D721Med (cell line): Measurements from ENCODE around the gene ZC3H11A.
"Not testable (repeated sequence)": the region's sequence is repeated elsewhere in the genome, so short reads cannot be mapped to it uniquely, and the experiment has no call there.

Experiments used
- DNase-seq: peaks from one replicate; pipeline ENCODE4 v3.0.0; 2011; ENCODE audit warnings: low spot score; ENCODE audit not compliant: insufficient read length
- FAIRE-seq: peaks from 2 replicates; lab custom pipeline; 2011; peaks lifted over from hg19 to GRCh38; lab: Jason Lieb, UNC
- TF ChIP-seq, protein P1 (sequence below): IDR thresholded peaks from 2 replicates; pipeline ENCODE4 v1.5.1; 2012; ENCODE audit warnings: mild to moderate bottlenecking, control low read depth; ENCODE audit not compliant: insufficient read depth; ENCODE audit errors: missing control alignments

The ZC3H11A gene

DNA sequence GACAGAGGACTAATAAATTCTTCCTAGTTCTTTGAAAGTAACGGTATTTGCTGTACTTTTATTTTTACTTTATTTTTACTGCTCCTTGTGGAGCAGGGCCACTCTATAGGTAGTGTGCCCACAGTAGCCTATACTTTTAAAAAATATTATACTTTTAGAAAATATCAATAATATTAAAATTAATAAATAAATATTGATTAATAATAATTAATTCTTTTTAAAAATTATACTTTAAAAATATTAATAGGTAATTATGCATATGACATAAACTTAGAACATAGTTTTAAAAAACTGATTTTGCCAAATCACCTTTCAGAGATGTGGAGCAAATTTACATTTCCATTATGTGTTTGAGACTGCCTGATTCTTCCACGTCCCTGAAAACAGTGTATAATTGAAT is 30.8 kb downstream of the ZC3H11A start:
- no peak for FAIRE-seq
- no peak for DNase-seq
- TF ChIP-seq, protein P1, sequence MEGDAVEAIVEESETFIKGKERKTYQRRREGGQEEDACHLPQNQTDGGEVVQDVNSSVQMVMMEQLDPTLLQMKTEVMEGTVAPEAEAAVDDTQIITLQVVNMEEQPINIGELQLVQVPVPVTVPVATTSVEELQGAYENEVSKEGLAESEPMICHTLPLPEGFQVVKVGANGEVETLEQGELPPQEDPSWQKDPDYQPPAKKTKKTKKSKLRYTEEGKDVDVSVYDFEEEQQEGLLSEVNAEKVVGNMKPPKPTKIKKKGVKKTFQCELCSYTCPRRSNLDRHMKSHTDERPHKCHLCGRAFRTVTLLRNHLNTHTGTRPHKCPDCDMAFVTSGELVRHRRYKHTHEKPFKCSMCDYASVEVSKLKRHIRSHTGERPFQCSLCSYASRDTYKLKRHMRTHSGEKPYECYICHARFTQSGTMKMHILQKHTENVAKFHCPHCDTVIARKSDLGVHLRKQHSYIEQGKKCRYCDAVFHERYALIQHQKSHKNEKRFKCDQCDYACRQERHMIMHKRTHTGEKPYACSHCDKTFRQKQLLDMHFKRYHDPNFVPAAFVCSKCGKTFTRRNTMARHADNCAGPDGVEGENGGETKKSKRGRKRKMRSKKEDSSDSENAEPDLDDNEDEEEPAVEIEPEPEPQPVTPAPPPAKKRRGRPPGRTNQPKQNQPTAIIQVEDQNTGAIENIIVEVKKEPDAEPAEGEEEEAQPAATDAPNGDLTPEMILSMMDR = no peak

- no peak for DNase-seq
- no peak for FAIRE-seq
- TF ChIP-seq, protein P1 = no peak
Measured at GRCh38 chr1:203828002-203828401, 32.6 kb downstream of the ZC3H11A start.

- TF ChIP-seq, protein P1 = no peak
- DNase-seq (no peak), FAIRE-seq (no peak)
Measured at GRCh38 chr1:203828503-203828902, 33.1 kb downstream of the ZC3H11A start.

- not testable (repeated sequence) for FAIRE-seq, DNase-seq
Measured at GRCh38 chr1:203829247-203829646, 33.8 kb downstream of the ZC3H11A start.

- FAIRE-seq (no peak), DNase-seq (no peak)
- TF ChIP-seq, protein P1 = no peak
Measured at GRCh38 chr1:203835476-203835875, 40.1 kb downstream of the ZC3H11A start.

GRCh38 chr1:203839081-203839480 is 43.7 kb downstream of the ZC3H11A start:
- DNase-seq (no peak), FAIRE-seq (no peak)
- TF ChIP-seq, protein P1 = no peak

DNA sequence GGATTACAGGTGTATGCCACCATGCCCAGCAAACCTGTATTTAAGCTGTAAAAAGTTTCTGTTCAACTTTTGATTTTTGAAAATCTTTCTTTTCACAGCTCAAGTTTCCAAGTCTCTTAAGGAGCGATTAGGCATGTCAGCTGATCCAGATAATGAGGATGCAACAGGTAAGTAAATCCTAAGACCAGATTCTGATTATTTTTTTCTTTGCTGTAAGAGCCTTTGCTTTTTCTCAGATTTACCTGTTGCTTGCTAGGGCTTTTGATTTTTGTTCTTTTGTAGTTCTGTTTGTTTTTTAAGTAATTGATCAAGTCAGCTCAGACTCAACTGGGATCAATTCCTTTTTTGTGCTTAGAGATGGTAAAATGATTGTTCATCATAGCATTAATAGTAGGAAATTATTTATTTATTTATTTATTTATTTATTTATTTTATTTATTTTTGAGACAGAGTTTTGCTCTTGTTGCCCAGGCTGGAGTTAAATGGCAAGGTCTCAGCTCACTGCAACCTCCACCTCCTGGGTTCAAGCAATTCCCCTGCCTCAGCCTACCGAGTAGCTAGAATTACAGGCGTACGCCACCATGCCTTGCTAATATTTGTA is 44.9 kb downstream of the ZC3H11A start:
- DNase-seq (no peak), FAIRE-seq (no peak)
- TF ChIP-seq, protein P1 = no peak

DNA sequence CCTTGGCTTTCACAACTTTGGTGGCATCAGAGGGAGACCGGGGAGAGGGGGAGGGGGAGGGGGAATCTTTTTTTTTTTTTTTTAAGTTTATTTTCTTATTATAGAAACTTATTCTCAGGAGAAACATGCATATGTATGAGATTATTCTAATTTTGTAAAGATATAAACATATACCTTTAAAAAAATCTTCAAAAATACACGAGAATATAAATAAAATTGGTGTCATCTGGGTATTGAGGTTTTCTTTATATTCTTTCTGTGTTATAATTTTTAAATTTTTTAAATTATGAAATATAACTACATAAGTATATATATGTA is 47.1 kb downstream of the ZC3H11A start:
- no peak for FAIRE-seq
- DNase-seq = no peak
- TF ChIP-seq, protein P1 = no peak
